ENCODE results near the gene BATF2.
"Not testable (repeated sequence)": the region's sequence is repeated elsewhere in the genome, so short reads cannot be mapped to it uniquely, and the experiment has no call there.

Gene BATF2

DNA sequence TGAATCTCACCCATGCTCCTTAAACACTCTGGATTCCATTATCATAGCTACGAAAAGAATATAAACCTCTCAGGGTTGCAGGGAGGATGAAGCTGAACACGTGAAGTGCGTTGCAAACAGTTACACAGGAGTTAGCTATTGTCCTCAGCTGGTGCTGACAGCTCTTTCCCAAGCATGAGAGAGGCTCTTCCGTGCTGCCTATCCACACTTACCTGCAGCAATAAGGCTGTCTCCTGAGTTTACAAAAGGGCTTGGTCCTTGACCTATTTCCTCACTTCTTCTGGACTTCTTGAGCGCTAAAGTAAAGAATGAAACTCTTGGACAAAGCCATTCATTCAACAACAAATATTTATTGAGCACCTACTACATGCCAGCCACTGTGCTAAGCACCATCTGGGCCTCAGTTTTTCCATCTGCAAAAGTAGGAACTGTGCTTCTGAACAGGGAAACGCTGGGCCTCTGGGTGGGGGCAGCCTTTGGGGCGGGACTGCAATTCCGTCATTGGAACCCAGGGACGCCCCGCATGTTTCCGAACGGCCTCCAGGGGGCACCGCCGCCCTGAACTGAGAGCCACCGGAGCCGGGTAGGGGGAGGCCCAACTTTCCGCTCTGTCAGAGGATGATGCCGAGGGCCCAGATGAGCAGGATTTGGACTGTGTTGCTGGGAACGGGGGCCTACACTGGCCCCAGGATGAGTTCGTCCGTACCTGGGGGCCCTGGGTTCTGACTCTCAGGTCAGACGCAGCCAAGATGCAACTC, 16.5 kb upstream of the BATF2 start:
- DNase-seq: peak; percentile 74

DNA sequence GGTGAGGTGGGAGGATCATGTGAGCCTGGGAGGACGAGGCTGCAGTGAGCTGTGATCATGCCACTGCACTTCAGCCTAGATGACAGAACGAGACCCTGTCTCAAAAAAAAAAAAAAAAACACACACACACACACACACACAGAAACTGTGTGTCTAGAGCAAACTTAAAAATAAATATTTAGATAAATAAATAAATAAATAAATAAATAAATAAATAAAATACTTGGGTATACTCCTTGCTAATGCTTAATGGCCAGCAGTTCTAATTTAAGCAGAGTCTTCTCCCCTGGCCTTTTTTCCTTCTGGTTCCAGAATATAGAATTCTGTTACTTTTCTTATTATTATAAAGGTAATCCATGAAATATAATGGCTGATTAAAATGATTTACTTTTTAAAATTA, 12.1 kb upstream of the BATF2 start:
- no peak for DNase-seq

DNA sequence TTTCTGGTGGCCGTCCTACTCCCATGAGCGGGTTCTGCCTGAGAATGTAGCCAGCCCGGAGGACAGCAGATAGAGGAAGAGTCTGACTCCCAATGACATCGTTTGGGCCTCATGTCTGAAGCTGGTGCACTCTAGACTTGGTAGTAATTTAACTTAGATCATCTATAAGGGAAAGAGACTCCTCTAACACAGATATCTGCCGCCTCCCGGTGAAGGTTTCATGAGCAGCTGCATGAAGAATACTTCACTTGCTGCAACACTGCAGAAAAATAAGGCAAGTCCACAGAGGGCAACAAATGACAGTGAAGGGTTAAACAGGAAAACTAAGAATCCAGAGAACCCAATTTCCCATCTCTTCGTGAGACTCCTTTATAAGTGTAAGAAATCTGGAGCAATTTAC, 11.2 kb upstream of the BATF2 start:
- no peak for DNase-seq

DNA sequence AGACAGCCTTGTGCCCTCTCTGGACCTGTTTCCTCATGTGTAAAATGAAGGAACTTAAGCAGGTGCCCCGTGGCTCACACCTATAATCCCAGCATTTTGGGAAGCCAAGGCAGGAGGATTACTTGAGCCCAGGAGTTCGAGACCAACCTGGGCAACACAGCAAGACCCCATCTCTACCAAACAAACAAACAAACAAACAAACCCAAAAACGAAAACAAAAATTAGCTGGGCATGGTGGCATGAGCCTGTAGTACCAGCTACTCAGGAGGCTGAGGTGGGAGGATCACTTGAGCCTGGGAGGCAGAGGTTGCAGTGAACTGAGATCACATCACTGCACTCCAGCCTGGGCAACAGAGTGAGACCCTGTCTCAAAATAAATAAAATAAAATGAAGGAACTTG, 7.2 kb upstream of the BATF2 start:
- not testable (repeated sequence) for DNase-seq

DNA sequence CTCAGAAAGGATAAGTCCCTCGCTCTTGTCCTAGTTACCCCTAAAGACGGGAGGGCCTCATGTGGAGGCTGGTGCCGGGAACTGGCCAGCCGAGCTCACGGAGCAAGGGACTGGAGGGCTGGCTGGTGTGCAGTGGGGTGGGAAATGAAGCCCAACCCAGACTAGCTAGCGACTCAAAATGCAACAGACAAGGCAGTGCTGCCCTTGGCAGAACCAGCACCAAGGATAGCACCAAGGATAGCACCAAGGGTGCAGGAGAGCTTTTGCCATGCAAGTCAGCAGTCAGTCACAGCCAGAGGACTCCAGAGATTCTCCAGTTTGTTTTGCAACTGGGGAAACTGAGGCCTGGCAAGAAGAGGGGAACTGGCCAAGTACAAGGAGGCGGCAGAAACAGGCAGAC, 6.5 kb upstream of the BATF2 start:
- no peak for DNase-seq

DNA sequence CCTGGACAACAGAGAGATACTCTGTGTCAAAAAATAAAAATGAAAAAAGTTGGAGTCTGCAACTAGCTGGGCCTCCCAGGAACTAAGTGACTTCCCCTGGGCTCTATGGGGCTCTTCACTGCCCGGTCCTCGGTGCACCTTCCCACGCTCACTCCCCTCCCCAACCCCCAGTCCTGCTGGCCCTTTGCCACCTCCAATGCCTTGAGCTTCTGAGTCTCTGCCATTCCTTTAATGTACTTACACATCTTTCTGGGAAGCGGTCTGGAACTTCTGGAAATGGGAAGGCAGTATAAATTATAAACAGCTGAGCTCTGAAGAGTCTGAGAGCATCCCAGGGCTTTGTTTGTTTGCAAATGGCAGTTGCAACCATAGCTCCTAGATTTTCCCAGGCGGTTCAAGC, 5.9 kb upstream of the BATF2 start:
- no peak for DNase-seq

DNA sequence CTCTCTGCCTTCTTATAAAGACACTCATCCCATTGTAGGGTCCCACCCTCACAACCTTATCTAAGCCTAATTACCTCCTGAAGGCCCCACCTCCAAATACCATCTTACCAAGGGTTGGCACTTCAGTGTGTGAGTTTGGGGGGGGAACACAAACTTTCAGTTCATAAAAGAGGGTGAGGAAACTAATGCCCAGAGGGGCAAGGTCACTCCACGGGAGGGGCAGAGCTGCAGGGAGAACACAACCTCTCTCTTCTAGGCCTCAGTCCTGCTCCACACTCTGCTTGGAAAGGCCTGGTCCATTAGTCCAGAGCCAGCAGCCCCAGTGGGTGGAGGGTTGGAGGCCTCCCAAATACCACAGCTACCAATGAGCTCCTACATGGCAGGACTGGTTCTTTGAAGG, 2.7 kb upstream of the BATF2 start:
- no peak for DNase-seq

DNA sequence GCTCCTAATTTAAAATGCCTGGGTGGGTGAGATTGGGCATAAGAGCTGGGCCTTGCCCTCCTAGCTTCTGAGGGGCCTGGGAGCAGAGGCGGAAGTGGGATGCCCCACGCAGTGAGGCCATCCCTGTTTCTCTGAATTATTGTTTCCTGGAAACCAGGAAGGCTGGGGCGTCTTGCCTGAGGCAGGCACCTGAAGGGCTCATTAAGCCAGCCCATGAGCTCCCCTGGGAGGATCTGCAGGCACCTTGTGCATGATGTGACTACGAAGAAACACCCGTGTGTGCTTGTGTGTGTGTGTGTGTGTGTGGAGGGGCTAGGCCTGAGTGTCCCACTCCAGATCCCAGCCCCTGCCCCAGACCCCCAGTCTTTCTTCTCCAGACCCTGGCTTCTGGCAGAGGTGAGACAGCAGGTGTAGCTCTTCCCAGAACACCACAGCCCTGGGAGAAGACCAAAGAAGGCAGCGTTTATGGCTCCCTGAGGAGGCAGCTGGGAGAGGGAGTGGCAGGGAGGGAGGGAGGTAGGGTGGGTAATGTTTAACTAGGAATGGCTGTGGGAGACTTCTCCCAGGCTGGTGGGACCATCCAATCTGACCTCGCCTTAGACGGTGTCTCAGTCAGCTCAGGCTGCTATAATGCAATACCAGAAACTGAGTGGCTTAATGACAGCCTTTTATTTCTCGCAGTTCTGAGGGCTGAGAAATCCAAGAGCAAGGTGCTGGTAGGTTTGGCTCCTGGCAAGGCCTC, 2.1 kb upstream of the BATF2 start:
- DNase-seq: peak; percentile 26

DNA sequence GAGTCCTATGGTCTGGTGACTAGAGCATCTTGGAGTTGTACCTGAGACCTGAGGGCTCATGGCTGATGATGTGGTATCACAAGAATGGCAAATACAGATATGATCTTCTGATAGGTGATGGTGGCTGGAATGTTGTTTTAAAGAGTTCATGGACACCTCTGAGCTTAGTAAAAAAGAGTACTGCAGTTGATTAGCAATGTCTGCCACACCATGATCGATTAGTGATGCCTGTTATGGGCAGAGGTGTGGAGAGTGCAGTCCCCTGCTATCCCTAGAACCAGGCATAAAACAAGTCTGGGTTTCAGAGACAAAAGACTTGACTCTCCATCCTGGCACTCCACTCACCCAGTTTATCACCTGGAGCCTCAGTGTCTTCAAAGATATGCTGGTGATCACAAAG, 1.4 kb upstream of the BATF2 start:
- DNase-seq: peak; percentile 17

DNA sequence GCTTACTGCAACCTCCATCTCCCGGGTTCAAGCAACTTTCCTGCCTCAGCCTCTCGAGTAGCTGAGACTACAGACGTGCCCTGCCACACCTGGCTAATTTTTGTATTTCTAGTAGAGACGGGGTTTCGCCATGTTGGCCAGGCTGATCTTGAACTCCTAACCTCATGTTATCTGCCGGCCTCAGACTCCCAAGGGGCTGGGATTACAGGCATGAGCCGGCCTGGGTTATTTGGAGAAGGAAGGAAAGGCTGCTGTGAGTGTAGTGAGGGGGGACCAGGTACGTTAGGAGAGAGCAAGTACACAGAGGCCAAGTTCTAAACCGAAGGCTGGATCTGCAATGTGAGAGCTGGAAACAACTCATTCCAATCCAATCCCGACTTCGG, 453 bp downstream of the BATF2 start:
- DNase-seq: peak; percentile 33

DNA sequence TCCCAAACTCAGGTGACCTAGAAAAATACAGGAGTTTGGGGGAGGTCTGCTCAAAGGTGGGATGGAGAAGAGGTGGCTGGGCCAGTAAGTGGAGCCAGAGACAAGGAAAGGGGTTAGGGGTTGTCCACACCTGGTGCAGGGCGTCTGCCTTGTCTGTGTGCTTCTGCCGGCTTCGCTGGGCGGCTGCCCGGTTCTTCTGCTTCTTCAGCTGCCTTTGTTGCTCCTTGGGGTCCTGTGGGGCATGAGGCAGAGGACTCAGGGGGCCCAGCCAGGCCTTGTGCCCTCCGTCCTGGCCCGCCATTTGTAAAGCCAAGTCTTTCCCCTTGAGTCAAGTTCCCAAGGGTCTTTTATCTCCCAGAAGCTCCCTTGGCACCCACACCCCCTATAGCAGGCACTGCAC, 2.5 kb downstream of the BATF2 start:
- DNase-seq: no peak

DNA sequence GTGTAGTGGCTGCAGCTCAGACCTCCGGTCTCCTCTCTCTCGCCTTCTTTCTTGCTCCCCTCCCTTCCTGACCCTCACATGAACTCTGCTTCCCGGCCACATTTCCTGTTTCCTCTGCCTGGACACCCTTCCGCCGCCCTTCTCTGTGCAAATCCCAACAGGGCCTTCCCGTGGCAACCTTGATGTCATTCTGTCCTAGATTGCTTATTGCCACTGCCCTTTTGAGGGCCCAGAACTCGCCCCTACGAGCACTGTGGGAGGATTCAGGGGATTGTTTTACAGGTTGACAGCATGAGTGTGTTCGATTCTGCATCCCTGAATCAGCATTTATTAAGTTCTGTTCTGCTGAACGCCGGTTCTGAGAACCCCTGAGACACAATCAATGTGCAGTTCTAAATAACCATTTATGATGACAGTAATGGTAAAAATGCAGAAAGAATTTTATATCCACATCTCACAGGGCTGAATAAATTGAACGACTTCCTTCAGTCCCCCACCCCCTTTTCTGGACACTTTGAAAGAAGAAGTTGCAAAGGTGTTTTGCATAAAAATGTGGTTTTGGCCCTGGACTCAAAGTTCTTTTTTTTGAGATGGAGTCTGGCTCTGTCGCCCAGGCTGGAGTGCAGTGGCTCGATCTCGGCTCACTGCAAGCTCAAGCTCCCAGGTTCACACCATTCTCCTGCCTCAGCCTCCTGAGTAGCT, 6.4 kb downstream of the BATF2 start:
- peak; percentile 26 for DNase-seq

DNA sequence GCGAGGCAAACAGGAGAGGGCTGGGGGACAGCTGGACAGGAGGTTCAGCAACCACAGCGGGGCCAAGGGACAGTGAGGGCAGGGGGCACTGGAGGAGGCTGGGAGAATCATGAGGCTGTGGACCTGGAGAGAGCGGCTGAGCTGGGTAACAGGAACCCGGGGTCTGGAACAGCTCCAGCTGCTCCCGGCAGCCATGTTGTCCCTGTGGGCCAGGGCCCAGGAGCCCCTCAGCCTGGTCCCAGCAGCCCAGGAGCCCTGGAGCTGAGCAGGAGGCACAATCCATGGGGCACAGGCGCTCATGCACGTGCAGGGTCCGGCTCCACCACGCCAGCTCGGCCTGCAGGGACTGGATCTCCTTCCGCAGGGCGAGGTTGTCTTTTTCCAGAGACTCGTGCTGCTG, 7.4 kb downstream of the BATF2 start:
- no peak for DNase-seq

DNA sequence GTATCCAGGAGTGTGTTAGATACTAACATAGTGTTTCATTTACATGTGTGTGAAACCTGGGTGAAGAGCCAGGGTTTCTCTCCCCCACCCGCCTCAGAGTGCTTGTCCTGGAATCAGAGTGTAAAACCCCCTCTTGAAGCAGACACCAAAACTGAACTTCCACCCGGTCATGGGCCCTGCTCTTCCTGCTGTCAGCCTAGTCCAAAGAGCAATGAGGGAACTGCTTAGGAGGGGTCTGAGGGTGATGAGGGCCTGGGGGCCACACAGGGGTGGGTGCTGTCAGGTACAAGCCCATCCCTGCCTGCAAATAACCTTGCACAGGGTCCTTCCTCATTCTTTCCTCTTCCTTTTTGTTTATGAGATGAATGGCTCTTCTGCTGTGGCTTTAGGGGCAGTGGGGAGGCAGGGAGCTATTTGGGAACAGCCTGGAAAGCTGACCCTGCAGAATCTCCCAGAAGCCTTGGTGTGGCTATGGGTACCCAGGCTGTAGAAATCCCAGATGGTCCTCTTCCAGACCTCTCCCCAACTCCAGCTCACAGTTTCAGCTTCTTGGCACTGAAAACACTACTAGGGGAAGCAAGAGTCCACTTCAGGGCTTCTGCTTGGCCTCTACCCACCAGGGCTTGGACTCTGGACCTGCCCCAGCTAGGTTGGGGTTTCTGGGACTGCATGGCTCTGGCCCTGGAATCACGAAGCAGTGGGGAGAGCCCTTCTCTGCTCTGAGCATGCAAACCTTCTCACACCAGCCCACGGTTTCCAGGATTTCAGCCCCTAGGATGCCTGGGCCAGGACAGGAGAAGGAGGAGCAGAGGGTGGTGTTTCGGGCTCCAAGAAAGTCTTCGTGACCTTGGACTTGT, 8.5 kb downstream of the BATF2 start:
- DNase-seq: no peak

DNA sequence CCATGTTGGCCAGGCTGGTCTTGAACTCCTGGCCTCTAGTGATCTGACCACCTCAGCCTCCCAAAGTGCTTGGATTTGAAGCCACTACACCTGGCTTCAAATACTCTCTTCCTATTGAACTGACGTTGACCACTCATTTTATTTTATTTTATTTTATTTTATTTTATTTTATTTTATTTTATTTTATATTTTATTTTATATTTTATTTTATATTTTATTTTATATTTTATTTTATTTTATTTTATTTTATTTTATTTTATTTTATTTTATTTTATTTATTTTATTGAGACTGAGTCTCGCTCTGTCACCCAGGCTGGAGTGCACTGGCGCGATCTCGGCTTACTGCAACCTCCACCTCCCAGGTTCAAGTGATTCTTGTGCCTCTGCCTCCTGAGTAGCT, 13.4 kb downstream of the BATF2 start:
- not testable (repeated sequence) for DNase-seq

DNA sequence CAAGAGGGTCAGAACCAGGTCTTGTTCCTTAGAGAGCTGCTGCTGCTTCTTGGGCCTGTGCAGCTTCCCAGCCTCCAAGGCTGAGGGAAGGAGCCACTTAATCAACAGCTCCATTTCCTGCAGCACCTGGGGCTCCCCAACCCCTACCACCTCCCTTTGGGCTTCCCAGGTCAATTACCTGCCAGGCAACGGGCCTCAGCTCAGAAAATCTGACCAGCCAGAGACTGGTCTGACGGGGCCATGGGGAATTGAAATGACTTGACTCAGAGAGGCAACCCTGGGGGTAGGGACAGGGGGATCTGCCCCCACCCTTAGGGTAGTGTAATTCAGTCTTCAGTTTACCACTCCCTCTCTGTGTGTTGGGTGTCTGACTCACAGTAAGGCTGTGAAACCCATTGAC, 20.1 kb downstream of the BATF2 start:
- no peak for DNase-seq

DNA sequence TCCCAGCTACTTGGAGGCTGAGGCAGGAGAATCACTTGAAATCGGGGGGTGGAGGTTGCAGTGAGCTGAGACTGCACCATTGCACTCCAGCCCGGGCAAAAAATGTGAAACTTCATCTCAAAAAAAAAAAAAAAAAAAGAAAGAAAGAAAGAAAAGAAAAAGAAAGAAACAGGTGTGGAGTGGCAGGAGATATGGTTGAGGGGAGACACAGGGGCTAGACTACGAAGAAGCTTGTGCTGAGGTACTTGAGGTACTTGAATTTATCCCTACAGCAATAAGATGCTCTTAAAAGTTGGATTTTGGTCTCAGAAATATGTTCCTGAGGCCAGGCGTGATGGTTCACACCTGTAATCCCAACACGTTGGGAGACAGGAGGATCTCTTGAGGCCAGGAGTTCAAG, 22.6 kb downstream of the BATF2 start:
- DNase-seq: no peak

DNA sequence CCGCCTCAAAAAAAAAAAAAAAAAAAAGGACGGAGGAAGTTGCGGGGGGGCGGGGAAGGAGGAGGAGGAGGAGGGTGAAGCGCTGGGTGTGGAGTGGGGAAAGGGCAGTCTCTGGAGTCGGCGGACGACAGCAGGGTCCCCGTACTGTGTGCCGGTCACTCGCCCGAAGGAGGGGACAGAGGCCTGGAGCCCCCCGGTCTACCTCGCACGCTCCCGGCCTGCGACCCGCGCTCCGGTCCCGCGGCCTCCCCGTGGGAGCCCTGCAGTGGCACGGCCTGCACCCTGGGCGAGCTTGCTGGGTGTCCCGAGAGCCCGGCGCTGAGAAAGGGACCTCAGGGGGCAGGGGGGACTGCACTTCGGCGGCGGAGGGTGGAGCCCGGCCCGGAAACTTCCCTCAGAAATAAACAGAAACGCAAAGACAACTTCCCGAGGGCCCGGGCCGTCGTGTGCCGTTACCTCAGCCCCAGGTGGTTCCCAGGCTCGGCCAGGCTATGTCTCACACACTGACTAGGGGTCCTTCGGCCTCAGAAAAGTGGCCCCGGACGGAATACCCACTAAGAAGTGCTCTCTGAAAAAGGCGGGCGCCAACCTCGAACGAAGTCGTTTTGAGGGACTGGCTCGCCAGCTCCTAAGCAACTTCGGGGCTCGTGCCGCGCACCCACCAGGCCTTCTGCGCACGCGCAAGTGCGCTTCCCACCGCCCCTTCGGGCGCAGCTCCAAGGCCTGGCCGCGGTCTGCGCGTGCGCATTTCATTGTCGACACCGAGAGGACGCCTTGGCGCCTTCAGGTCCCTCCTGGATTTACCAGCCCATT, 25.1 kb downstream of the BATF2 start, which contains the start of gene MAJIN:
MAJIN (minus strand) TSS at position 688 of the 813 bp plus-strand sequence. CDS start 12,703 bp downstream, outside the sequence.
- no peak for DNase-seq

DNA sequence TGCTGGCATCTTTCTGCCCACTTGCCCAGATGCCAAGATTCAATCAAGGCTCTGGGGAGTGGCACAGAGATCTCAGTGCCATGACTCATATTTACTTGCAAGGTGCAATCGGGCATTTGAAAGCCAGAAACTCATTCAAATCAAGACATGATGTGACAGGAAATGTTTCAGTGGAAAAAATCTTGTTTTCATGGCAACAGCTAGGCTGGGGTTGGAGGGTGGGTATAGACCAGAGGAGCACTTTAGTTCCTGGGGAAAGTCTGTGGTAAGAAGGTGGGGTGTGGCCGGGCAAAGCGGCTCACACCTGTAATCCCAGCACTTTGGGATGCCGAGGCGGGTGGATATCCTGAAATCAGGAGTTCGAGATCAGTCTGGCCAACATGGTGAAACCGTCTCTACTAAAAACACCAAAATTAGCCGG, 26.0 kb downstream of the BATF2 start:
- no peak for DNase-seq

DNA sequence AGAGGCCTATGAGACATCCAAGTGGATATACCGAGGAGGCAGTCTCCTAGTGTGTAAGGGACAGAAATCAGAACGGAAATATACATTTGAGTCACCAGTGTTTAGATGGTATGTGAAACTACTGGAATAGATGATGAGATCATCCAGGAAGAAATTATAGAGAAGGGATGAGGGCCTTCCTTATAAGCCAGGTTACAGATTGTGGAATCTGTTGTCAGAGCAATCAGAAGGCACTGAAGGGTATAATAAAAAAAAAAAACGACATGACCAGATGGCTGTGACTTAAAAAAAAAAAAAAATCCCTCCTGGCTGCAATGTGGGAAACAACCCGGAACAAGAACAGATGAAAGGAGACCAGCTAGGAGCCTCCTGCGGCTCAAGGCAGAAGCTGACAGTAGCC, 27.6 kb downstream of the BATF2 start:
- no peak for DNase-seq

DNA sequence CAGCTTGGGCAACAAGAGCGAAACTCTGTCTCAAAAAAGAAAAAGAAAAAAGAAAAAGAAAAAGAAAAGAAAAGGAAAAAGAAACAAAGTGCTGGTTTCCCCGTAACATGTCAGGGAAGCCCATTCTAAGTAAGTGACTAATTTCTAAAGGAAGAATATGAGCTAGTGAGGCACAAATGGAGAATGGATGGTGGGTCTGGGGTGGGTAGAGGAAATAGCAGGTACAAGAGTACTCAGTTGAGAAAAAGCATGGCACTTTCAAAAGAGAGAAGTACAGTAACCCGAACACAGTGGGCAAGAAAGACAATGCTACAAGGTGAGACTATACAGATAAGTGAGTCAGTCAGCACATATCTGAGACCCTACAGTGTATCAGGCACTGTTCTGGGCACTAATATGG, 29.4 kb downstream of the BATF2 start:
- no peak for DNase-seq

DNA sequence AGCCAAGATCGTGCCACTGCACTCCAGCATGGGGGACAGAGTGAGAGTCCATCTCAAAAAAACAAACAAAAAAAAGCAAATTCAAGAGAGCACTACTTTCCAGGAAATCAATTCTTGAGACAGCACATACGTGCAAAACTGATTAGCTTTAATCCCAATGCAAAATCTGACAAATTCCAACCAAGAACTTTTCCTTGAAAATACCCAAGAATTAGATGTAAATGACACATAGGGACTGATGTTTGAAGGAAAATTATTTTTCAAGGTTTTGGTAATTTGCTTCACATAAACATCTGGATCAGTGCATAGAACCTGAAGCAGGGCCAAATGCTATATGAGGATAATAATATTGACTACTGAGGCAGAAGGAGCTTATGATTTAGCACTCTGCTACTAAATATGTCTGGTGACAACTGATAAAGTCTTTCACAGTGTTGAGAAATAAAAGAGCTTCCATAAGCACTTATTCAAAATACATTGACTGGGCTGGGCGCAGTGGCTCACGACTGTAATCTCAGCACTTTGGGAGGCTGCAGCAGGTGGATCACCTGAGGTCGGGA, 33.6 kb downstream of the BATF2 start:
- no peak for DNase-seq
